22Rv1 (cell line): ENCODE data around the gene ZNF469.
A peak's percentile ranks its signal among the peaks of the same experiment; 100 is the strongest.

ENCODE experiments used
- H3K27ac ChIP-seq: fragments of 450-650 bp; 2 replicates; pipeline ENCODE4 v1.5.1; 2017
- ZFX ChIP-seq: fragments of 450-650 bp; IDR thresholded peaks from 2 replicates; pipeline ENCODE4 v1.6.1; 2017; ENCODE audit warnings: antibody characterized with exemption, borderline replicate concordance
- TF ChIP-seq, protein P1 (sequence below): fragments of 450-650 bp; IDR thresholded peaks from 2 replicates; pipeline ENCODE4 v1.5.1; 2017; ENCODE audit warnings: mild to moderate bottlenecking

ZNF469 gene

DNA sequence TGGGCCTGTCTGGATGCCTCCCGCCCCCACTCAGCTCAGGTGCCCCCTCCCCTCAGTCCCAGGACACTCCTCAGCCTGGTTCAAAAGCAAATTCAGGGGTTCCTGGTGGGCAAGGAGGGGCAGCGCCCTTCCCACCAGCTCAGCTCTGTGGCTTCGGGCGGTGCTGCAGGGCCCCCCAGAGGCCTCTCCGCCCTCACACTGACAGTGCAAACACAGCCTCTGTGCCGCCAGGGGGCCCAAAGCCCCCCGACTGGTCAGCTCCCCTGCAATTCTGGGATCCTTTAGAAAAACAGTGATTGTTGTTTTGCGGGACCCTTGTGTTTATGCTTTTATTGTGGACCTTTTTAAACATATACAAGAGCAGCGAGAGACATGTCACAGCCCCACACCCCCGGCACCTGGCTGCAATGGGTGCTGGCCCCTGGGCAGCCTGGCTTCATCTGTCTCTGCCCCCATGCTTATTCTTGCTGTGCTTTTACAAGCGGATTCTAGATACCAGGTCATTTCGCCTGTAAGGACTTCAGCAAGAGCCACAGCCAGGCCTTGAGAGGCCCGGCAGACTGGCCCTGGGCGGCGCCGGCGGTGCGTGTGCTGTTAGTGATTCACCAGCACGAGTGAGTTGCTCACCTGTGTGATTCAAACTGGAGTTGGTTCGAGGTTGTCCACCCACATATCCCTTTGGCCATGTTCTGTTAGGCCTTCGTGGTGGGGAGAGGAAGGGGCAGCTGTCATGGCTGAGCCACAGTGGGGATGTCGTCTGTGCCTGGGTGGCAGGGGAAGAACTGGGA lies 21.2 kb downstream of the ZNF469 start:
- no peak overlapping the region for H3K27ac ChIP-seq
- TF ChIP-seq, protein P1, sequence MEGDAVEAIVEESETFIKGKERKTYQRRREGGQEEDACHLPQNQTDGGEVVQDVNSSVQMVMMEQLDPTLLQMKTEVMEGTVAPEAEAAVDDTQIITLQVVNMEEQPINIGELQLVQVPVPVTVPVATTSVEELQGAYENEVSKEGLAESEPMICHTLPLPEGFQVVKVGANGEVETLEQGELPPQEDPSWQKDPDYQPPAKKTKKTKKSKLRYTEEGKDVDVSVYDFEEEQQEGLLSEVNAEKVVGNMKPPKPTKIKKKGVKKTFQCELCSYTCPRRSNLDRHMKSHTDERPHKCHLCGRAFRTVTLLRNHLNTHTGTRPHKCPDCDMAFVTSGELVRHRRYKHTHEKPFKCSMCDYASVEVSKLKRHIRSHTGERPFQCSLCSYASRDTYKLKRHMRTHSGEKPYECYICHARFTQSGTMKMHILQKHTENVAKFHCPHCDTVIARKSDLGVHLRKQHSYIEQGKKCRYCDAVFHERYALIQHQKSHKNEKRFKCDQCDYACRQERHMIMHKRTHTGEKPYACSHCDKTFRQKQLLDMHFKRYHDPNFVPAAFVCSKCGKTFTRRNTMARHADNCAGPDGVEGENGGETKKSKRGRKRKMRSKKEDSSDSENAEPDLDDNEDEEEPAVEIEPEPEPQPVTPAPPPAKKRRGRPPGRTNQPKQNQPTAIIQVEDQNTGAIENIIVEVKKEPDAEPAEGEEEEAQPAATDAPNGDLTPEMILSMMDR, result no peak
- no peak for TF ChIP-seq ZFX

DNA sequence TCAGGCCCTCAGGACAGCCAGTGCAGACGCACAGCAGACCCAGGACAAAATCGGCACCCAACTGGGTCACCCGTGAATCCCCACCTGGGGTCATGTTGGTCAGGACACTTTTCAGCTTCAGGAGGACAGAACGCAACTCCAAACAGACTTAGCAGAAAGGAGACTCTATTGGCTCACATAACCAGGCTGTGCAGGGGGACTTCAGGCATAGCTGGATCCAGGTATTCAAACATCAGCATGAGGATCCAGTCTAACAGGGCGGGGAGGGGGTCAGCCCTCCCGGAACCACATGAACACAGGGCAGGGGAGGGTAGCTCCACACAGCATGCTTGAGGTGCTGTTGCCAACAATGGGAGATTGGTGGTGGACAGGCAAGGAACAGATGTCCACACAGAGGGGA lies 22.0 kb downstream of the ZNF469 start:
- no peak overlapping the region for H3K27ac ChIP-seq
- TF ChIP-seq, protein P1, result no peak
- no peak for TF ChIP-seq ZFX

DNA sequence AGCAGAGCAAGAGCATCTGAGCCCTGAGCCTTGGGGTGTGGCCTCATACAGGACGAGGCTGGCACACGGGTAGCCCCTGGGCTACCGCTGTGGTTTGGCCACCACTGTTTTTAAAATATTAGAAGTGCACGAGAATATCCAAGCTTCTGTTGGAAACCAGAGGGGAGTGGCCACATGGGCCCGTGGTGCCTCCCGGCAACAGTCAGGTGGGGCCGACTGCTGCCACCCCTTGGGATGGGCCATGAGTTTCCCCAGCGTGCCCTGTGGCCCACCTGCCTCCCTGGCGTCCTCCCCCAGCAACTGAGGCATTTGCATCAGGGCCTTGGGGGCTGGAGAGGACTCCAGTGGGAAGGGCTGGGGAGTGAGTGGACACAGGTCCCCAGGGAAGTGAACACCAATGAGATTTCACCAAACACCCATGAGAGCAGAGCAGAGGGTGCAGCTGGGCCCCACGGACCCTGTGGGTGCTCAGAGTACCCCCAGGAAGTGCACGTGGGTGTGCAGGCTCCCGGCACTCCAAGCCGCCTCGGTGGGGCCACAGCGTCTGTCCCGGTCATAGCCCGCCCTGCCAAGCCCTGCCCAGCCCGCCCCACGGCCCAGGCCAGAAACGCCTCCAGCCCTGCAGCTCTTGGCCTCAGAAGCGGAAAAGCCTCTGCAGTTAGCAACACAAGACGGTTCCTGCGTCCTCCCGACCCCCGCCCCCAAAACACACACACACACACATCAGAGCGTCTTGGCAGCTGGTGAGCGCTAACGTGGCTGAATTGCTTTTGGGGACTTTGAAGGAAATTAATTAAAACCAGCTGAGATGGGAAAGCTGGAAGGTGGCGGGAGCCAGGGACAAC lies 22.7 kb downstream of the ZNF469 start:
- no peak overlapping the region for H3K27ac ChIP-seq
- TF ChIP-seq, protein P1, result no peak
- no peak for TF ChIP-seq ZFX

DNA sequence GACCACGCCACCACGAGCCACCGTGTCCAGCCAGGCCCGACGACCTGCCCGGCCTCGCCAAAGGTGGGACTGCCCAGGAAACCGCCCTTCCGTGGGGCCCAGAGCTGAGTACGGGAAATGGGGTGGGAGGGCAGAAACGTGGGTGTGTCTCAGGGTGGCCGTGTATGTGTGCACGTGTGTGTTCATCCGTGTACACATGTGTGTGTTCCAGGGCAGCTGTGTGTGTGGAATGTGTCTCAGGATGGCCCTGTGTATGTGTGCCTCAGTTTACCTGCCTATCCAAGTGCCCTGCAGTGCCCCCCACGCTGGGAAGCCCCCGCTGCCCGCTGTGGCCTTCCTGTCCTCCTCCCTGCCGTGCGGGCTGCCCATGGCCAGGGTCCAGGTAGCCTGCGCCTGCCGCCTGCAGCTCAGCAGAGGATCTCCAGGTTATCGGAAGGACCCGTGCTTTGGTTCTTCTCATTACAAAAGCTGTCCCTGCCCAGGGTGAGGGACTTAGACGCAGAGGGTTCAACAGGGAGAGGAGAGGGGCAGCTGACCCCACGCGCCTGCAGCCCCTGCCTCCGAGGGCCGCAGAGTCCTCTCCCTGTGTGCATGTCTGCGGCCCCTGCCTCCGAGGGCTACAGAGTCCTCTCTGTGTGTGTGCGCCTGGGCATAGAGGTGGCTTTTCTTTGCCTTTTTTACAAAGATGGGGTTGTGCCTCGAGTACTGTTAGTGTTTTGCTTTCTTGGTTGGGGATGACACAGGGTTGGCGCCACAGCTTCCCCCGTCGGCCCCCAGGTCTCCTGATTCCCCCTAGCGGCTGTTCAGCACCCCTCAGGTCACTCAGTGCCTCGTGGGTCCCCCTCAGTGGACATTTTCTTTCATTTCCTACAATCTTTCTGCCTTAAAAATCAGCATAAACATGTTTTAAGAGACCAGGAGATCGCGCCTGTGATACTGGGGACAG lies 23.6 kb downstream of the ZNF469 start:
- H3K27ac ChIP-seq, result no peak overlapping the region
- TF ChIP-seq ZFX, result no peak
- TF ChIP-seq, protein P1, result peak; percentile 38

DNA sequence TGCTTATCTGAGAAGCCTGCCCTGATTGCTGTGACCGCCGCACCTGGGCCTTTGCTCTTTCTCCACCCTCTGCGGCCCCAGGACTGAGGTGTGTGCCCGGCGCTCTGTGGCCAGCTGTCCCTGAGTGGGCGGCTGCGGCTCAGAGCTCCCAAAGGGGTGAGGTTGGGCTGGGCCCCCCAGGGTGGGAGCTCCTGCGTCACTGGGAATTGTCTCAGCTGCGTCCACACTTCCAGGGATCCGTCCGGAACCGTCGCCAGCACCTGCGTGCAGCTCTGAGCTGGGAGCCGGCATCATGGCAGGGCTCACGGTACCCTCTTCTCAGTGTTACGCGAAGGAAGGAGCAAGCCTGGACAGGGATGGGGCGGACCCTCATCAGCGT lies 24.3 kb downstream of the ZNF469 start:
- no peak overlapping the region for H3K27ac ChIP-seq
- TF ChIP-seq ZFX, result no peak
- TF ChIP-seq, protein P1, result no peak

DNA sequence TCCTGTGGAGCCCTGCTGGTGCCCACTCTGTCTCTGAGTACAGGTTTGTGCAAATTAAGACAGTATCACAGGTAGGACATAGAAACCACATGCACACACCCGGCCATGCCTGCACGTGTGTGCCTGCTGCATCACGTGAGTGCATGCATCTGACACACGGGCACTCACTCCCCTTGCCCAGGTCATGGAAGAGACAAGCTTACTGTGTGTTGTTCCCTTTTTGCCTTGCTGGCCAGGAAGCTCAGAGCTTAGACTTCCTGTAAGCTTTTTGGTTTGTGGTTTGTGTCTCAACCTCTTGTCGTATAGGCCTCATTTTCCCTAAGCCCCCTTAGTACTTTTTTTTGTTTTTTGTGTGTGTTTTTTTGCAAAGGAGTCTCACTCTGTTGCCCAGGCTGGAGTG lies 25.0 kb downstream of the ZNF469 start:
- no peak overlapping the region for H3K27ac ChIP-seq
- TF ChIP-seq ZFX, result no peak
- TF ChIP-seq, protein P1, result no peak
